ENCODE results near the gene DOCK8.

DOCK8 gene

DNA sequence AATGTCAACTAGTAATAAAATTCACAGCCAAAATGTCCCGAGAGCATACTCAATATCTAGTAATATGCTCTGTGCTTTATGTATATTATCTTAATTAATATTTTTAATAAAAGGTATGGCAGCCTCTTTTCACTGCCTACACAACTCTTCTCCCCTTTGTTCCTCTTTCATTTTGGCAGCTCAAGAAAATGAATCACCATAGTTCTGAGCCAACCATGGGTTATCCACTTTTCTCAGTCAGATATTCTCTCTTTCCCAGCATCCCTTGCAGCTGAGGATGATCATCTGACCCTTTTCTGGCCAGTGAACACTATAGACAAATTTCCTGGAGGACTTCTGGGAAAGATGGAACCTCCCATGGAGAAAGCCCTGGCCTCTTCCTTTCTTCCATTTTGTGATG, 8.2 kb upstream of the DOCK8 start:
- Histone ChIP-seq H2AFZ (ENCODE audit: low read length) (no peak overlapping the region), H3K4me3 (ENCODE audit: low read depth, low read length, poor library complexity, severe bottlenecking) (no peak overlapping the region), H3K4me2 (ENCODE audit: low read length) (no peak overlapping the region), H3K79me2 (ENCODE audit: insufficient read depth, low read length) (no peaks in the 10 kb centered on the region), H4K20me1 (ENCODE audit: insufficient read depth, low read length) (no peaks in the 10 kb centered on the region), H3K9me2 (ENCODE audit: low read depth, low read length) (no peaks in the 10 kb centered on the region), H3K27me3 (ENCODE audit: insufficient read depth, low read length) (no peaks in the 10 kb centered on the region), H3K4me1 (ENCODE audit: insufficient read depth, low read length, severe bottlenecking) (no peaks in the 10 kb centered on the region), H3K36me3 (ENCODE audit: insufficient read depth, low read length) (no peaks in the 10 kb centered on the region), H3F3A (ENCODE audit: insufficient read depth, low read length) (no peaks in the 10 kb centered on the region), H3K9ac (ENCODE audit: low read length) (no peak overlapping the region), H3K9me3 (ENCODE audit: low read length) (no peaks in the 10 kb centered on the region), H3K27ac (ENCODE audit: low read depth, low read length, poor library complexity, severe bottlenecking) (no peak overlapping the region)
- no peak for TF ChIP-seq EZH2 (IDR thresholded peaks at IDR 0.05; ENCODE audit: borderline replicate concordance, low read length)
- TF ChIP-seq, protein P1, sequence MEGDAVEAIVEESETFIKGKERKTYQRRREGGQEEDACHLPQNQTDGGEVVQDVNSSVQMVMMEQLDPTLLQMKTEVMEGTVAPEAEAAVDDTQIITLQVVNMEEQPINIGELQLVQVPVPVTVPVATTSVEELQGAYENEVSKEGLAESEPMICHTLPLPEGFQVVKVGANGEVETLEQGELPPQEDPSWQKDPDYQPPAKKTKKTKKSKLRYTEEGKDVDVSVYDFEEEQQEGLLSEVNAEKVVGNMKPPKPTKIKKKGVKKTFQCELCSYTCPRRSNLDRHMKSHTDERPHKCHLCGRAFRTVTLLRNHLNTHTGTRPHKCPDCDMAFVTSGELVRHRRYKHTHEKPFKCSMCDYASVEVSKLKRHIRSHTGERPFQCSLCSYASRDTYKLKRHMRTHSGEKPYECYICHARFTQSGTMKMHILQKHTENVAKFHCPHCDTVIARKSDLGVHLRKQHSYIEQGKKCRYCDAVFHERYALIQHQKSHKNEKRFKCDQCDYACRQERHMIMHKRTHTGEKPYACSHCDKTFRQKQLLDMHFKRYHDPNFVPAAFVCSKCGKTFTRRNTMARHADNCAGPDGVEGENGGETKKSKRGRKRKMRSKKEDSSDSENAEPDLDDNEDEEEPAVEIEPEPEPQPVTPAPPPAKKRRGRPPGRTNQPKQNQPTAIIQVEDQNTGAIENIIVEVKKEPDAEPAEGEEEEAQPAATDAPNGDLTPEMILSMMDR (IDR thresholded peaks at IDR 0.05; ENCODE audit: low read length) = no peak

DNA sequence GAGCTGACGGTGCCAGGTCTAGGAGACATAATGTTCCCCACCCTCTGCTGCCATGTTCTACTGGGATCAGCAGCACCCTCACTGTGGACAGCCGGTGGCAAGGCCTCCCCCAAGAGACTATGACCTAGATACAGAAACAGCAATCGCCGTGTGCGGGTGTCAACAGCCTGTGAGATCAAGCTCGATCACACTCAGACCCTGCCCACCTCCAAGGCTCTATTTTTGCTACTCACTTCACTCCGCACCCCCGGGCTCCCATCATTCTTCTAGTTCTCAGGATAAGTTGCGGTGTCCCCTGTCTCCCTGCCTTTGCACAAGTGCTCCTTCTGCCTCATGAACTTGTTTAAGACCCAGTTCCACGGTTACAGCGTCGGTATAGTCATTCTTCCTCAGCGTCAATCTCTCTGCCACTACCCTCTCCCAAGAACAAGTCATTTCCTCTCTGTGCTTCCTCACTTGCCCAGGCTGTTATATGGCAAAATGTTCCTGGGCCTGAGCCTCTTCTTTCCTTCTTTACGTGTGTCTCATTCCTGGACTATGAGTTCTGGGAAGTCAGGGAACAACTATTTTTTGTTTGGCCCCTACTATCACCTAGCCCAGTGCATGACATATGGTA, 5.4 kb upstream of the DOCK8 start:
- no peaks in the 10 kb centered on the region for H3K9me3 ChIP-seq (ENCODE audit: low read length)
- H3K4me3 ChIP-seq (ENCODE audit: low read depth, low read length, poor library complexity, severe bottlenecking) = no peak overlapping the region
- H3K9me2 ChIP-seq (ENCODE audit: low read depth, low read length) = no peaks in the 10 kb centered on the region
- H3K79me2 ChIP-seq (ENCODE audit: insufficient read depth, low read length) = no peaks in the 10 kb centered on the region
- H3K36me3 ChIP-seq (ENCODE audit: insufficient read depth, low read length) = no peaks in the 10 kb centered on the region
- H3K4me2 ChIP-seq (ENCODE audit: low read length) = no peak overlapping the region
- H4K20me1 ChIP-seq (ENCODE audit: insufficient read depth, low read length) = no peaks in the 10 kb centered on the region
- TF ChIP-seq, protein P1 (IDR thresholded peaks at IDR 0.05; ENCODE audit: low read length) = no peak
- no peak for TF ChIP-seq EZH2 (IDR thresholded peaks at IDR 0.05; ENCODE audit: borderline replicate concordance, low read length)
- no peak overlapping the region for H2AFZ ChIP-seq (ENCODE audit: low read length)
- no peaks in the 10 kb centered on the region for H3K27me3 ChIP-seq (ENCODE audit: insufficient read depth, low read length)
- no peak overlapping the region for H3K9ac ChIP-seq (ENCODE audit: low read length)
- H3K4me1 ChIP-seq (ENCODE audit: insufficient read depth, low read length, severe bottlenecking) = no peaks in the 10 kb centered on the region
- H3K27ac ChIP-seq (ENCODE audit: low read depth, low read length, poor library complexity, severe bottlenecking) = no peak overlapping the region
- no peaks in the 10 kb centered on the region for H3F3A ChIP-seq (ENCODE audit: insufficient read depth, low read length)

DNA sequence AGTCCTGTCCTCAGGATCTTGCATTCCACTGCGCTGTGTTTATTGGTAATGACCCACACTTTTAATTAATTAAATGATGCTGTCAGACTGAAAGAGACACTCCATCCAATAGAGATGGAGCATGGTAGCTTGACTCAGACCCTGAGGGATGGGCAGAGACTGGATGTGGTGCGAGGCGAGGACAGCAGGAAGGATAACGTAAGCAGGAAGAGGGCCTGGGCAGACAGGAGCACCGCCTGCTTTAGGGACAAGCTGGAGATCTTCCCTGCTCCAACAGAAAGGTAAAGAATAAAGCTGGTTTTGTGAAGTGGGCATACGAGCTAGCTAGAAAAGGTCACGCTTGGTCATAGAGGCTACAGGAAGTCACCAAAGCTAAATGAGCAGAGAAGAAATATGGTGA, 3.6 kb upstream of the DOCK8 start:
- Histone ChIP-seq H3K4me3 (ENCODE audit: low read depth, low read length, poor library complexity, severe bottlenecking) (no peak overlapping the region), H3K4me2 (ENCODE audit: low read length) (no peak overlapping the region), H3K36me3 (ENCODE audit: insufficient read depth, low read length) (no peaks in the 10 kb centered on the region), H4K20me1 (ENCODE audit: insufficient read depth, low read length) (no peaks in the 10 kb centered on the region), H3K27me3 (ENCODE audit: insufficient read depth, low read length) (no peaks in the 10 kb centered on the region), H3K9ac (ENCODE audit: low read length) (no peak overlapping the region), H3K9me3 (ENCODE audit: low read length) (no peaks in the 10 kb centered on the region), H3K4me1 (ENCODE audit: insufficient read depth, low read length, severe bottlenecking) (peaks cover 4% of the 10 kb centered on the region), H3K27ac (ENCODE audit: low read depth, low read length, poor library complexity, severe bottlenecking) (no peak overlapping the region), H2AFZ (ENCODE audit: low read length) (no peak overlapping the region), H3K79me2 (ENCODE audit: insufficient read depth, low read length) (no peaks in the 10 kb centered on the region), H3F3A (ENCODE audit: insufficient read depth, low read length) (no peaks in the 10 kb centered on the region), H3K9me2 (ENCODE audit: low read depth, low read length) (no peaks in the 10 kb centered on the region)
- TF ChIP-seq EZH2 (IDR thresholded peaks at IDR 0.05; ENCODE audit: borderline replicate concordance, low read length) = no peak
- TF ChIP-seq, protein P1 (IDR thresholded peaks at IDR 0.05; ENCODE audit: low read length) = no peak

All from OCI-LY1 (cell line).